ENCODE measurements around the gene SPATC1L.

The SPATC1L gene

GRCh38 chr21:46131838-46132651, 52.2 kb downstream of the SPATC1L start:
- DNase-seq (ENCODE audit: low read depth in 2 of 2): no peak

DNA sequence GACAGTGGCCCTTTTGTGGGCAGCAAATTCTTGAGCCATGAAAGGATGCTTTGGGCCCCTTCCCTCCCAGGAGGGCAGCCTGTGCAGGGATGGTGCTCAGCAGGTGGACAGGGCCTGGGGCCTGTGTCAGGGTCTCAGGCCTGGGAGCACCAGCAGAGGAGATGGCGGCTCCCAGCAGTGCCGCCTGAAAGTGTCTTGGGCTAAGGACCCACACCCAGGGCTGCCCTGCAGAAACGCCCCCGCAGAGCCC, 52.7 kb downstream of the SPATC1L start:
- DNase-seq (ENCODE audit: low read depth in 2 of 2): no peak

DNA sequence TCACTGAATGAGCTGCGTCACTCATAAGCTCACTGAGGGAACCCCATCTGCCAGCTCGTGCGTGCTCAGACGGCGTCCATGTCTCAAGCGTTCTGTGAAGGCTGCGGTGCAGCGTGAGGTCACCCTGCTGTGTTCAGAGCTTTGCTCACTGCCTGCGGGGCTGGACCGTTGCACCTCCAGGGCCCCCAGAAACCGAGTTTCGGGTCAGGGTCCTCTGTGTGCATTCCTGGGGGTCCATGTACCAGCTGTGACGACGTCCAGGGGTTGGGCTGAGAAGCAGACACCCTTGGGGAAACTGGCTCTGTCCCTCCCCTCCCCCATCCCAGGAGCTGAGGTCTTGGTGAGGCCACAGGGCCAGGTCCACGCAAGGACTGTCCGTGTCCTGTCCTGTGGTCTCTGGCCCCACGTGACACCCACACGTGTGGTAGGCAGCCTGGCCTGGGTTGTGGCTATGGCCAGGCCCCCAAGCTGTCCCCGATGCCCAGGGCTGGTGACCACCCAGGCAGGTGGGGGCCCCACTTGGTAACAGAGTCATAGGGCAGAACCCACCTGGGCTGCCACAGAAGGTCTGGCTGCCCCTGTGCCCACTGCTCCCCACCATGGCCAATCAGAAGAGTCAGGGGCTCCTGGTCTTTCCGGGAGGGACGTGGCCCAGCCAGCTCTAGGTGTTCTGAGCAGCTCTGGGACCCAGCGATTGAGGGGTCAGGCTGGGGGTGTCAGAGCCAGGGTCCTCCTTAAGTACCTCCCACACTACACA, 53.2 kb downstream of the SPATC1L start:
- no peak for DNase-seq (ENCODE audit: low read depth in 2 of 2)

GRCh38 chr21:46129846-46130651, 54.2 kb downstream of the SPATC1L start:
- DNase-seq (ENCODE audit: low read depth in 2 of 2): no peak

GRCh38 chr21:46128933-46129571, 55.2 kb downstream of the SPATC1L start:
- no peak for DNase-seq (ENCODE audit: low read depth in 2 of 2)

DNA sequence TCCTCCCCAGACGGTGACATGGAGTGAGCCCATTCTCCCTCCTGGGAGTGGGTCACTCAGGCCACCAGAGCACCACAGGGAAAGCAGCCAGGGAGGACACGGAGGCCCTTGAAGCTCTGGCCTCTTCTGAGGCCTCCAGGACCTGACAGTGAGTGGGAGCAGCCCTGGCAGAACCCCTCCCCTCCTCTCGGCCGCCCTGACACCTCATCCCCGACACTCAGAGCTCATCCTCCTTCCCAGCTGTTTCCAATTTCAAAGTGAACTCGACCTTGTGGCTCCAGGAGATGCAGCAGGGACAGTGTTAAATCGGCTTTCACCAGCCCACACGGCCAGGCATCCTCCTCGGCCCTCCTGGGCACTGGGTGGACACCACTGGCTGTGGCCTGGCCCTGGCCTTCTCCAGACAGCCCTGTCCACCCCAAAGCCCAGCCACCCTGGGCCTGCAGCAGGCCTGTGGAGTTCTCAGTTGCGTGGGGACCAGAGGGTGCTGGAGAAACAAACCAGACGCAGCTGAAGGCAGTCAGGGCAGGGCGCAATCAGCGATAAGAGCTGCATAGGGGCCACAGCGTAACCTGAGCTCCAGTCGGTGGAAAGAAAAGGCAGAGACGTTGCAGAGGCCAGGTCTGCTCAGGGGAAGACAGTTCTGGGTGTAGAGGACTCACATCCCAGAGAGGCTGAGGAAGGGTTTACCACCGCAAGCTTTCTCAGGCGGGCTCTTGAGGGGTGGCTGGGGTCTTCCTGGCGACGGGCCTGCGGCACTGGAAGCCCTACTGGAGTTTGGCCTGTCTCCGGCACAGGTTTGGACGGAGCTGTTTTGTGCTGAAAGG, 55.9 kb downstream of the SPATC1L start:
- DNase-seq (ENCODE audit: low read depth in 2 of 2): no peak

DNA sequence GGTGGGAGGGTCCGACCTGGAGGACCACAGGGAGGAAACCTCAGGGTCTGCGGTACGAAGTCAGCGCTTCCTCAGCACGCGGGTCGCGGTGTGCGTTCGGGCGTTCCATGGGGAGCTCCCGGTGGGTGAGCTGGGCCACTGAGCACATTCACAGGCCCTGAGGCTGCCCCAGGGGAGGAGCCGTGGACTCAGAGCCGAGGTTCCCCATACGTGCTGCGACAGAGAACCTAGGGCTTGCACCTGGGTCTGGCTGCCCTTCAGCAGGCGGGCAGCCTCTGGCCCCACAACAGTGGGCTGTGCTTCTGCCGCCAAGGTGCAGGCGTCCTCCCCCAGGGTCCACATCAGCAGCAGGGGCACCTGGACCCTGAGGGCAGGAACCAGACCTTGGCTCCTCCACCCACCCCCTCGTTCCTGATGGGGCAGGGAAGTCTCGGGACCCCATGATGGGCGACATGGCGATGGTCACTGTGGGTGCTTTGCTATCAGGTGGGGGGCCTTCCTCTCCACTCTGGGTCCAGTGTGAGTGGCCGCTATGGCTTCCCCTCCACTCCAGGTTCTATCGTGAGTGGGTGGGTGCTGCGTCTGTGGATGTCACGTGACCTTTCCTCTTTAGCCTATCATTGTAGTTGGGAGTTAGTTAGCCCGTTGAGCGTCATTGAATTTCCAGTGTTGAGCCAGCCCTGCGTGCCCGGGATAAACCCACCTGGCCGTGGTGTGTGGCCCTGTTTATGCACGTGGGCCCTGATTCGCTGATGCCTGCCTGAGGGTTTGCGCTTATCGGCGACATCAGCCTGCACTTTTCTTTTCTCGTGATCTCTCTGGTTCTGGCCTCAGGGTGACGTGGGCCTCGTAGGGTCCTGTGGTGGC, 56.8 kb downstream of the SPATC1L start:
- no peak for DNase-seq (ENCODE audit: low read depth in 2 of 2)

DNA sequence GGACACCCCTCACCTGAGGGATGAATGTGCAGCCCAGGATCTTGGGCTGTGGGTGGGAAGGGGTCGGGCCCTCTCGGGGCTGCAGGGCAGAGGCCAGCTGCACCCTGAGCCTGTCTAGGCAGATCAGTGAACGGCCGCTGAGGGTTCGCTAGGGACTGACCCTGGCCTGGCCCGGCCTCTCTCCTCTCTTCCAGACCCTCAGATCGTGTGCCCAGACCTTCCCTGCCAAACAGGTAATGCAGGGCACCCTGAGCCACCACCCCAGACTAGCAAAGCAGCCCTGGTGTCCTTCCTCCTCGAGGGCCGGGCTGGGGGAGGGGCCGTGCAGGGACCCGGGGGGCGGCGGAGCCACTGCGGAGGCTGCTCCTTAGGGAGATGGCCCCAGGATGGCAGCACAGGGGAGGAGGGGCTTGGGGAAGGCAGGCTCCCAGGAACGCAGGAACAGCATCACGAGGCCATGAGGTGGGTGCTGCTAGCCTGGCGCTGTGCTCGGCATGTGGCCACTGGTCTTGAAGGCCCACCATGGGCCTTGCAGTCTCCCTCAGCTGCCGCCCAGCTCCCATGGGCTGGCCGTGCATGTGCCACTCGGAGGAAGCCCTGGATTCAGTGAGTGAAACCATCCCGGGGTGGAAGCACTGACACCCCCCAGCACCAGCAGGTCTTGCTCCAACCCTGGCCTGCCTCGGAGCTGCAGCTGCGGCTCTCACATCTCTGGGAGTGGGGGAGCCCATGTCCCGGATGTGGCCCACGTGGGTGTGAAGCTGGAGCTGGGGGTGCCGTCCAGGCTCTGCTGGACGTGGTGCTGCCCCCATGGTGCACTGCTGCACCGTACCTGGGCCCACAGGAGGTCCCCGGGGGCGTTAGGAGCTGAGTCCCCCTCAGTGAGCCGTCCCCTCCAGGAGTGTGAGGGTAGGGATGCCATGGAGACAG, 57.7 kb downstream of the SPATC1L start:
- no peak for DNase-seq (ENCODE audit: low read depth in 2 of 2)

- no peak for DNase-seq (ENCODE audit: low read depth in 2 of 2)
Measured at GRCh38 chr21:46125846-46126301, 58.4 kb downstream of the SPATC1L start.

- no peak for DNase-seq (ENCODE audit: low read depth in 2 of 2)
Measured at GRCh38 chr21:46124926-46125845, 59.1 kb downstream of the SPATC1L start.

- DNase-seq (ENCODE audit: low read depth in 2 of 2): no peak
Measured at GRCh38 chr21:46124083-46124925, 60.0 kb downstream of the SPATC1L start.

DNA sequence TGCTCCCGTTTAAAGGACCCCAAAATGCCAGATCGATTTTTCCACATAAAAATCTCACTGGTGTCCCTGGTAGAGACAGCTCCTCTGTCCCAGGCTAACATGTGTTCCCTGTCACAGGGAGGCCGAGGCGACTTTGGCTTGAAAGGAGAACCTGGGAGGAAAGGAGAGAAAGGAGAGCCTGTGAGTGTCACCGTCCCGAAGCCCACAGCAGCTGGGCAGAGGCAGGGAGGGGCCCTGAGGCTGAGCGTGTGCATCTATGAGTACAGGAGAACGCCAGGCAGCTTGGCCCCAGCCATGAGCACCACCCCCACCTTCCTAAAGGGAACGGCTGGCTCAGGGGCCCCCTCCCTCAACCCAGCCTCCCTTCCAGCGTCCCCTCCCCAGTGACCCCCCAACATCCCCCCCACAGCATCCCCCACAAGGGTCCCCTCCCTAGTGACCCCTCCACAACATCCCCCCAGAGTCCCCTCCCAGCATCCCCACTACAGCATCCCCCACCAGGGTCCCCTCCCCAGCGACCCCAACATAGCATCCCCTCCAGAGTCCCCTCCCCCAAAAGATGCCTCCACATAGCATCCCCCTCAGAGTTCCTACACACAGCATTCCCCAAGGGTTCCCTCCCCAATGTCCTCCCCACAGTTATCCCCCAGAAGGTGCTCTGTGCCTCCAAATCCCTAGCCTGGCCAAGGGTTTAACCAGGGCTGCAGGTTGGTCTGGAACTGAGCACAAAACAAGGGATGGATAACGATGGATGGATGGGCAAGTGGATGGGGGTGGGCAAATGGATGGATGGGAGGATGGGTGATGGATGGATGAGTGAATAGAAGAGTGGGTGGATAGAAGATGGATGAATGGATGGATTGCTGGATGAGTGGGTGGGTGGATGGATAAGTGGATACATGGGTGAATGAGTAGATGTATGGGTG, 61.2 kb downstream of the SPATC1L start:
- no peak for DNase-seq (ENCODE audit: low read depth in 2 of 2)

- no peak for DNase-seq (ENCODE audit: low read depth in 2 of 2)
Measured at GRCh38 chr21:46122237-46122671, 62.0 kb downstream of the SPATC1L start.

DNA sequence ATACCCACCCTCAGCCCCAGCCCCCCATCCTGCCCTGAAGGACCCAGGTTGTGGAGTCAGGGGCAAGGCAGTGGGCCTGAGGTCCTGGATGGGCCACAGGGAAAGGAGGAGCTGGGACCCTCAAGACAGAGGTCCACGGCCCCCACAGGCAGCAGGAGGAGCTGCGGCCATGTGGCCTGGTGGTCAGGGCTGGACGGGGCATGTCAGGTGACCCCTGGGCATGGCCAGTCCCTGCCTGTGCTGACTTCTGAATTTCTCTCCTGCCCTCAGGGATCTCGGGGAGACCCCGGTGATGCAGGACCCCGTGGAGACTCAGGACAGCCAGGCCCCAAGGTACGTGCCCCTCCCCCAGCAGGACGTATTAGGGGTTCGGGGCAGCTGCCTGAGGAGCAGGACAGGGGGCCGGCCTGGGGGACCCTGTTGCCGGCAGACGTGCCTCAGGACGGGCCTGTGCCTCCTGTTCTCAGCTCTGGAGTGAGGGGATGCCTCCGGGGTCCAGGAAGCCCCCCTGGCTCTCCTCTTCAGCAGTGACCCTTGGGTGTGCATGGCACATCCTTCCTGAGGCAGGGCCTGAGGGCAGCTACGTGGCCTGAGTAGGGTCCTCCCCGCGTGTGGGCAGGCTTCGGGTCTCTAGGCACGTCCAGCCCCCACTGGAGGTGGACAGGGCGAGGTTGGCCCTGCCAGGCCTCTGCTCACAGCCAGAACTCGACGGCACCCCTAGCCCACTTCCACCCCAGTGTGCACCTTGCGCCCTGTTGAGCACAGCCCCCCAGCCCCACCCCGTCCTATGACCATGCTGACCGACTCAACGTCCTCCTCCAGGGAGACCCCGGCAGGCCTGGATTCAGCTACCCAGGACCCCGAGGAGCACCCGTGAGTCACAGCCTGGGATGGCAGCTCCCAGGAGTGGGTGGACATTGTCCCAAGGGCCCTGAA, 62.7 kb downstream of the SPATC1L start:
- no peak for DNase-seq (ENCODE audit: low read depth in 2 of 2)
